Measurements from ENCODE around the gene NRG4.
A peak's percentile ranks its signal among the peaks of the same experiment; 100 is the strongest.

Gene NRG4

DNA sequence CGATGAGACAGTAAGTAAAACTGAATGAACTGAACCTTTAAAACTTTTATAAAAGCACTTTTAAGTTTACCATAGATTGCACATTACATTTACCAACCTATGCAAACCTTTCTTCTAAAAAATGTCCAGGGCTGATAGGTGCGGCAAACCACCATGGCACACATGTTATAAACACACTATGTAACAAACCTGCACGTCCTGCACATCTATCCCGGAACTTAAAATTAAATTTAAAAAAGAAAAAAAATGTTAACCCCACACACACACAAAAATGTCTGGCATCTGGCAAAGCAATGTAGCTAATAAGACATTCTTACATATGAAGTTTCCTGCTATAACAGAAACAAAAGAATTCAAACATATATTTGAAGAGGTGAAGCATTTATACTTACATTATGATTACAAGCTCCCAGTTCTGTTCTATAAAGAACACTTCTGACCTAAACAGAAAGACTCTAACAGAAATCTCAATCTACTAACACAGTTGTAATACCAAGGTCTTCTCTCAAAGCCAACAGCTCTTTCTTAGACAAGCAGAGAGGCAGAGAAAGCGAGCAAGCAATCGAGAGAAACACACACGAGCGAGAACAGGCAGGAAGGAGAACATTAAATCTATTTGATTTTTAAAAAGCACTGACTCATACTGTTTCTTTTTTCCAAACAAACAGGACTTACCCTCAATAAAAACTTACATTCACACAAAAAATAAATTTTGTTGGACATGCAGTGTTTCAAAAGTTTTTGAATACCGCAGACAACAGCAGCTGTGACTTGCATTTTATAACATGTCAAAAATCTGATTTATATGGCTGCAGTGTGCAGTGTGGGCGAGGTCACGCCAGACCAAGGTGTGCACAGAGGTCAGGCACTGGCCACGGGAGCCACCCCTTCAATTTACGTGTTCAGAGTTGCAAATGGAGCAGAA lies at the start of gene NRG4:
TSS of gene NRG4 (minus strand) at position 798 of the 925 bp plus-strand sequence. CDS start 1,194 bp downstream, outside the sequence.
- Histone ChIP-seq H3K27ac (no peak within 1 kb of the TSS), H3K27me3 (no peaks in the 10 kb centered on the region), H3K9me3 (no peaks in the 10 kb centered on the region), H3K36me3 (no peaks in the 10 kb centered on the region), H3K4me3 (no peak within 1 kb of the TSS), H3K4me1 (peaks cover 0 to 13% (median 4%) of the 10 kb centered on the region in 4 donors)
- intact Hi-C loops (cut with DNase I; ENCODE audit: low total_unique reads) = no loop called here
- DNase-seq = no peak
- TF ChIP-seq, protein P1, sequence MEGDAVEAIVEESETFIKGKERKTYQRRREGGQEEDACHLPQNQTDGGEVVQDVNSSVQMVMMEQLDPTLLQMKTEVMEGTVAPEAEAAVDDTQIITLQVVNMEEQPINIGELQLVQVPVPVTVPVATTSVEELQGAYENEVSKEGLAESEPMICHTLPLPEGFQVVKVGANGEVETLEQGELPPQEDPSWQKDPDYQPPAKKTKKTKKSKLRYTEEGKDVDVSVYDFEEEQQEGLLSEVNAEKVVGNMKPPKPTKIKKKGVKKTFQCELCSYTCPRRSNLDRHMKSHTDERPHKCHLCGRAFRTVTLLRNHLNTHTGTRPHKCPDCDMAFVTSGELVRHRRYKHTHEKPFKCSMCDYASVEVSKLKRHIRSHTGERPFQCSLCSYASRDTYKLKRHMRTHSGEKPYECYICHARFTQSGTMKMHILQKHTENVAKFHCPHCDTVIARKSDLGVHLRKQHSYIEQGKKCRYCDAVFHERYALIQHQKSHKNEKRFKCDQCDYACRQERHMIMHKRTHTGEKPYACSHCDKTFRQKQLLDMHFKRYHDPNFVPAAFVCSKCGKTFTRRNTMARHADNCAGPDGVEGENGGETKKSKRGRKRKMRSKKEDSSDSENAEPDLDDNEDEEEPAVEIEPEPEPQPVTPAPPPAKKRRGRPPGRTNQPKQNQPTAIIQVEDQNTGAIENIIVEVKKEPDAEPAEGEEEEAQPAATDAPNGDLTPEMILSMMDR (IDR thresholded peaks at IDR 0.05) = no peak

DNA sequence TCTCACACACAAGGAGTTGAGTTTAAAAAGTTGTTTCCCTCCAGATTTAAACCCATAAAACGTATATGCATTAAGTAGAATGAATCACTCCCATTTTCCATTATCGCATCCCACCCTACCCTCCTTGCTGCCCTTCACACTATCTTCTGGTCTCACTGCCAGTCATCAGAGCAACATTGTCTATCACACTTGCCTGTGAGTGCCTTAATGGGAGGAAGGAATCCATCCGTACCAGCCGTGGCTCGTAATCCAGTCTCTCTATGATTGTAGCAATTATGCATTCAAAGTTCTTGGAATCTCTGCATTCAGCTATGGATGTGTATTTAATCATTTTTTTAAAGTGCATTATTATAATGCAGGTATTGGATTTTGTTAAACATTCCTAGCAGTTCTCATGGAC lies 49.5 kb upstream of the NRG4 start:
- Histone ChIP-seq H3K4me1 (peaks cover 0 to 22% (median 18%) of the 10 kb centered on the region in 4 donors), H3K9me3 (no peaks in the 10 kb centered on the region), H3K27ac (no peak overlapping the region), H3K27me3 (peaks cover 0 to 53% of the 10 kb centered on the region in 2 donors), H3K36me3 (no peaks in the 10 kb centered on the region), H3K4me3 (no peak overlapping the region)
- TF ChIP-seq, protein P1 (IDR thresholded peaks at IDR 0.05) = no peak
- DNase-seq = no peak
- intact Hi-C loops (cut with DNase I; ENCODE audit: low total_unique reads) = no loop called here

- H3K36me3 ChIP-seq = no peaks in the 10 kb centered on the region
- peaks cover 0 to 22% (median 18%) of the 10 kb centered on the region in 4 donors for H3K4me1 ChIP-seq
- TF ChIP-seq, protein P1 (IDR thresholded peaks at IDR 0.05) = no peak
- H3K4me3 ChIP-seq = peak overlapping the region; percentile 45 to 59
- H3K27me3 ChIP-seq = peaks cover 0 to 62% of the 10 kb centered on the region in 2 donors
- intact Hi-C loops (cut with DNase I; ENCODE audit: low total_unique reads) = no loop called here
- H3K9me3 ChIP-seq = no peaks in the 10 kb centered on the region
- no peak overlapping the region for H3K27ac ChIP-seq
- no peak for DNase-seq
Observed at GRCh38 chr15:76060118-76060989, 48.1 kb upstream of the NRG4 start.

DNA sequence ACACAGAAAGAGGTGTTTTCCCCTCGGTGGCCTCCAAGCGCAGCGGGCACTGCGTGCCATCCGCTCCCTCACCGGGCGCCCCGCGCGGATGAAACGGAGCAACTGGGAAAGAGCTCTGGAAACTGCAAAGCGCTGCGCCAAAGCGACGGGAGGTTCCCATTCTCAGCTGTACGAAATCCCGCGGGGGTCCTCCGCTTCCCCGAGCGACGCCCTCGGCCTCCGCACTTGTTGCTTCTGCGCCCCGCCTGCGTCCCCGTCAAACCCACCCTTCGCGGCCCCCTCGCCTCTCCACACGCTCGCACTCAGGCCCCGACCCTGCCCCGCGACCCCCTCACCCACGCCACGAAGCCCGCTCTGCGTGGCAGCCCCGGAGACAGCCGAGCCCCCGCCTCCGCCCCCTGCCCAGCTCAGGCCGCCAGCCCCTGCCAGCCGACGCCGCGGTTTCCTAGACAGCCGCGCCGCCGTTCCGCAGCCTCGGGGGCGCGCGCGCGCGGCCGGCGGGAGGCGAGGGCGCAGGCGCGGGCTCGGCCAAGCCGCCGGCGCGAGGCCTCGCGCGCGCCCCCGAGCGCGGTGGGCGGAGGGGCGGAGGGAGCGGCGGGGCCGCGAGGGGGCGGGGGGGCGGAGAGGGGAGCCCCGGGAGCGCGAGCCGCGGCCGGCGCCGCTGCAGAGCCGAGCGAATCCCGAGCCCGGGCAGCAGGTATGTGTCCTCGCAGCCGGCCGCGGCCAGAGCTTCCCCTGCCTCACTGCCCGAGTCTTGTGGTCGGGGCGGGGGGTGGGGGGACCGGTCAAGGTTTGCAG lies 47.3 kb upstream of the NRG4 start, which contains the start of gene TMEM266:
TSS of gene TMEM266 (plus strand) at position 666 of the 798 bp plus-strand sequence. CDS start 74,279 bp downstream, outside the sequence.
- intact Hi-C loops (cut with DNase I; ENCODE audit: low total_unique reads) = no loop called here
- Histone ChIP-seq H3K27me3 (peaks cover 0 to 57% of the 10 kb centered on the region in 2 donors), H3K36me3 (no peaks in the 10 kb centered on the region), H3K4me3 (peak within 1 kb of the TSS; percentile 45 to 59), H3K9me3 (no peaks in the 10 kb centered on the region), H3K4me1 (peaks cover 0 to 22% (median 18%) of the 10 kb centered on the region in 4 donors), H3K27ac (no peak within 1 kb of the TSS)
- TF ChIP-seq, protein P1 (IDR thresholded peaks at IDR 0.05) = no peak
- DNase-seq = peak in 1 of 2 donors; percentile 23
